WTC11 (cell line): Measurements from ENCODE around the gene SIRT2. TPM values are rescaled to one million over a fixed set of nuclear protein-coding genes. Genes with fewer than 3 reads are reported as not detected.
A peak's percentile ranks its signal among the peaks of the same experiment; 100 is the strongest.

ENCODE experiments used
- ATAC-seq: fragments of 200-7000 bp; cut with Tn5 transposase; 2 replicates; pipeline ENCODE4 v1.10.0; 2021; ENCODE audit warnings: mild to moderate bottlenecking, moderate library complexity
- CTCF ChIA-PET: fragments of 300-600 bp; sonication (Branson Sonifier 250); formaldehyde crosslinking; loops from one replicate; lab custom pipeline; 2021; ENCODE audit warnings: antibody characterized with exemption; lab: Charles Lee
- POLR2A ChIA-PET: fragments of 350-600 bp; sonication (Branson Sonifier 250); formaldehyde crosslinking; loops from one replicate; lab custom pipeline; 2021; ENCODE audit warnings: antibody characterized with exemption; lab: Charles Lee
- DNase-seq: peaks from one replicate; pipeline ENCODE4 v3.0.0; 2021; ENCODE audit warnings: low spot score
- H3K27ac Mint-ChIP-seq: 2 replicates; pipeline ENCODE4 v1.8.0; 2021; ENCODE audit warnings: mixed read lengths
- H3K27me3 Mint-ChIP-seq: 2 replicates; pipeline ENCODE4 v1.8.0; 2021; ENCODE audit warnings: low read depth, mild to moderate bottlenecking, moderate library complexity, mixed read lengths
- H3K36me3 Mint-ChIP-seq: 2 replicates; pipeline ENCODE4 v1.8.0; 2021; ENCODE audit warnings: mixed read lengths
- H3K4me1 Mint-ChIP-seq: 2 replicates; pipeline ENCODE4 v1.8.0; 2022; ENCODE audit warnings: mixed read lengths
- H3K4me3 Mint-ChIP-seq: 2 replicates; pipeline ENCODE4 v1.8.0; 2021; ENCODE audit warnings: mild to moderate bottlenecking, moderate library complexity, mixed read lengths
- H3K9me3 Mint-ChIP-seq: 2 replicates; pipeline ENCODE4 v1.8.0; 2021; ENCODE audit warnings: mixed read lengths
- CTCF ChIP-seq: fragments of 200-600 bp; IDR thresholded peaks from 2 replicates; pipeline ENCODE4 v1.8.0; 2022; ENCODE audit warnings: antibody characterized with exemption
- GABPB1 ChIP-seq: sonication (generic); formaldehyde crosslinking; IDR thresholded peaks from 2 replicates; pipeline ENCODE4 v1.8.1; 2023; ENCODE audit warnings: mild to moderate bottlenecking, missing genetic modification reagents
- NFATC4 ChIP-seq: fragments of 250-450 bp; sonication (Bioruptor Pico); IDR thresholded peaks from 2 replicates; pipeline ENCODE4 v1.9.0; 2021; ENCODE audit warnings: mild to moderate bottlenecking
- OVOL2 ChIP-seq: fragments of 250-450 bp; sonication (Bioruptor Pico); IDR thresholded peaks from 2 replicates; pipeline ENCODE4 v1.9.0; 2021; ENCODE audit warnings: mild to moderate bottlenecking, borderline replicate concordance
- RELA ChIP-seq: sonication (generic); formaldehyde crosslinking; IDR thresholded peaks from 2 replicates; pipeline ENCODE4 v1.8.1; 2022; ENCODE audit warnings: missing genetic modification reagents, mild to moderate bottlenecking, borderline replicate concordance
- RORB ChIP-seq: fragments of 250-450 bp; sonication (Bioruptor Pico); IDR thresholded peaks from 2 replicates; pipeline ENCODE4 v1.9.0; 2021; ENCODE audit warnings: mild to moderate bottlenecking
- SP1 ChIP-seq: sonication (generic); formaldehyde crosslinking; conservative IDR thresholded peaks from 2 replicates; pipeline ENCODE4 v1.8.1; 2022; ENCODE audit warnings: missing genetic modification reagents
- TEAD1 ChIP-seq: sonication (generic); formaldehyde crosslinking; IDR thresholded peaks from 2 replicates; pipeline ENCODE4 v1.8.0; 2022; ENCODE audit warnings: mild to moderate bottlenecking, missing genetic modification reagents
- ZNF138 ChIP-seq: sonication (generic); formaldehyde crosslinking; conservative IDR thresholded peaks from 2 replicates; pipeline ENCODE4 v1.8.1; 2022; ENCODE audit warnings: mild to moderate bottlenecking, moderate library complexity, missing genetic modification reagents
- ZNF232 ChIP-seq: sonication (generic); formaldehyde crosslinking; IDR thresholded peaks from 2 replicates; pipeline ENCODE4 v1.8.0; 2022; ENCODE audit warnings: mild to moderate bottlenecking, missing genetic modification reagents
- ZNF317 ChIP-seq: sonication (generic); formaldehyde crosslinking; IDR thresholded peaks from 2 replicates; pipeline ENCODE4 v1.8.1; 2023; ENCODE audit warnings: low read depth, mild to moderate bottlenecking, moderate library complexity, missing genetic modification reagents, borderline replicate concordance
- ZNF416 ChIP-seq: fragments of 250-450 bp; sonication (Bioruptor Pico); IDR thresholded peaks from 2 replicates; pipeline ENCODE4 v1.9.0; 2021; ENCODE audit warnings: mild to moderate bottlenecking, inconsistent platforms
- ZNF423 ChIP-seq: fragments of 250-450 bp; sonication (Bioruptor Pico); IDR thresholded peaks from 2 replicates; pipeline ENCODE4 v2.1.2; 2022; ENCODE audit warnings: mild to moderate bottlenecking, moderate library complexity
- ZNF512 ChIP-seq: sonication (generic); formaldehyde crosslinking; IDR thresholded peaks from 2 replicates; pipeline ENCODE4 v1.8.1; 2022; ENCODE audit warnings: missing genetic modification reagents, borderline replicate concordance
- total RNA-seq: library from RNA; stranded (reverse); gene quantifications from 3 replicates; pipeline ENCODE4 v1.2.3, GENCODE V29; 2021
- TF ChIP-seq, protein P1 (sequence below): fragments of 250-450 bp; sonication (Bioruptor Pico); IDR thresholded peaks from 2 replicates; pipeline ENCODE4 v1.9.0; 2021; ENCODE audit warnings: mild to moderate bottlenecking
- TF ChIP-seq, protein P2 (sequence below): fragments of 250-450 bp; sonication (Bioruptor Pico); IDR thresholded peaks from 2 replicates; pipeline ENCODE4 v1.9.0; 2021; ENCODE audit warnings: mild to moderate bottlenecking
- TF ChIP-seq, protein P3 (sequence below): sonication (generic); formaldehyde crosslinking; IDR thresholded peaks from 2 replicates; pipeline ENCODE4 v1.8.0; 2022; ENCODE audit warnings: missing genetic modification reagents
- TF ChIP-seq, protein P4 (sequence below): fragments of 250-450 bp; sonication (Bioruptor Pico); IDR thresholded peaks from 2 replicates; pipeline ENCODE4 v1.8.0; 2021; ENCODE audit warnings: mild to moderate bottlenecking
- TF ChIP-seq, protein P5 (sequence below): sonication (generic); formaldehyde crosslinking; IDR thresholded peaks from 2 replicates; pipeline ENCODE4 v1.8.1; 2023; ENCODE audit warnings: mild to moderate bottlenecking, missing genetic modification reagents

SIRT2 gene
- total RNA-seq, 1 experiment from 2014 or later: 9.5 TPM

- DNase-seq (peak; percentile 93), ATAC-seq (peak; percentile 3)
- POLR2A ChIA-PET: interaction anchor here (0.6 to 1.6 kb wide), 12 partner anchors 17 to 585 kb away, joined by 3 to 8 read pairs (median 4); partner anchors contain the start of genes ECH1, EIF3K, NFKBIB and SIRT2
- Mint-ChIP-seq H3K27me3 (no peaks in the 10 kb centered on the region; the same call in 1 of the 2 replicates), H3K4me1 (peaks cover 39% of the 10 kb centered on the region), H3K36me3 (peaks cover 46% of the 10 kb centered on the region), H3K4me3 (peak overlapping the region; percentile 92), H3K27ac (peak overlapping the region; percentile 99), H3K9me3 (no peaks in the 10 kb centered on the region)
- CTCF ChIA-PET: interaction anchor here (0.6 to 2.0 kb wide), 10 partner anchors 11 to 446 kb away, joined by 3 to 15 read pairs (median 4); partner anchors contain the start of genes FAM98C, MRPS12 and SARS2
- TF ChIP-seq NFATC4: no peak; the same call in 1 of the 2 replicates
- TF ChIP-seq ZNF423 (CRISPR knock-in tag): no peak
- no peak for TF ChIP-seq SP1
- TF ChIP-seq, protein P1, sequence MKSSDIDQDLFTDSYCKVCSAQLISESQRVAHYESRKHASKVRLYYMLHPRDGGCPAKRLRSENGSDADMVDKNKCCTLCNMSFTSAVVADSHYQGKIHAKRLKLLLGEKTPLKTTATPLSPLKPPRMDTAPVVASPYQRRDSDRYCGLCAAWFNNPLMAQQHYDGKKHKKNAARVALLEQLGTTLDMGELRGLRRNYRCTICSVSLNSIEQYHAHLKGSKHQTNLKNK (CRISPR knock-in tag): 0 out of 2 replicates have a peak, but pooled peaks have one; percentile 29
- 0 out of 2 replicates have a peak, but pooled peaks have one; percentile 20 for TF ChIP-seq RORB (CRISPR knock-in tag)
- TF ChIP-seq, protein P2, sequence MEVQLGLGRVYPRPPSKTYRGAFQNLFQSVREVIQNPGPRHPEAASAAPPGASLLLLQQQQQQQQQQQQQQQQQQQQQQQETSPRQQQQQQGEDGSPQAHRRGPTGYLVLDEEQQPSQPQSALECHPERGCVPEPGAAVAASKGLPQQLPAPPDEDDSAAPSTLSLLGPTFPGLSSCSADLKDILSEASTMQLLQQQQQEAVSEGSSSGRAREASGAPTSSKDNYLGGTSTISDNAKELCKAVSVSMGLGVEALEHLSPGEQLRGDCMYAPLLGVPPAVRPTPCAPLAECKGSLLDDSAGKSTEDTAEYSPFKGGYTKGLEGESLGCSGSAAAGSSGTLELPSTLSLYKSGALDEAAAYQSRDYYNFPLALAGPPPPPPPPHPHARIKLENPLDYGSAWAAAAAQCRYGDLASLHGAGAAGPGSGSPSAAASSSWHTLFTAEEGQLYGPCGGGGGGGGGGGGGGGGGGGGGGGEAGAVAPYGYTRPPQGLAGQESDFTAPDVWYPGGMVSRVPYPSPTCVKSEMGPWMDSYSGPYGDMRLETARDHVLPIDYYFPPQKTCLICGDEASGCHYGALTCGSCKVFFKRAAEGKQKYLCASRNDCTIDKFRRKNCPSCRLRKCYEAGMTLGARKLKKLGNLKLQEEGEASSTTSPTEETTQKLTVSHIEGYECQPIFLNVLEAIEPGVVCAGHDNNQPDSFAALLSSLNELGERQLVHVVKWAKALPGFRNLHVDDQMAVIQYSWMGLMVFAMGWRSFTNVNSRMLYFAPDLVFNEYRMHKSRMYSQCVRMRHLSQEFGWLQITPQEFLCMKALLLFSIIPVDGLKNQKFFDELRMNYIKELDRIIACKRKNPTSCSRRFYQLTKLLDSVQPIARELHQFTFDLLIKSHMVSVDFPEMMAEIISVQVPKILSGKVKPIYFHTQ (CRISPR knock-in tag): peak; percentile 53; the same call in 1 of the 2 replicates
- 0 out of 2 replicates have a peak, but pooled peaks have one; percentile 22 for TF ChIP-seq ZNF317 (CRISPR knock-in tag)
- 0 out of 2 replicates have a peak, but pooled peaks have one; percentile 72 for TF ChIP-seq RELA (CRISPR knock-in tag)
- TF ChIP-seq GABPB1 (CRISPR knock-in tag): 0 out of 2 replicates have a peak, but pooled peaks have one; percentile 16
- no peak for TF ChIP-seq ZNF232 (CRISPR knock-in tag)
- TF ChIP-seq, protein P3, sequence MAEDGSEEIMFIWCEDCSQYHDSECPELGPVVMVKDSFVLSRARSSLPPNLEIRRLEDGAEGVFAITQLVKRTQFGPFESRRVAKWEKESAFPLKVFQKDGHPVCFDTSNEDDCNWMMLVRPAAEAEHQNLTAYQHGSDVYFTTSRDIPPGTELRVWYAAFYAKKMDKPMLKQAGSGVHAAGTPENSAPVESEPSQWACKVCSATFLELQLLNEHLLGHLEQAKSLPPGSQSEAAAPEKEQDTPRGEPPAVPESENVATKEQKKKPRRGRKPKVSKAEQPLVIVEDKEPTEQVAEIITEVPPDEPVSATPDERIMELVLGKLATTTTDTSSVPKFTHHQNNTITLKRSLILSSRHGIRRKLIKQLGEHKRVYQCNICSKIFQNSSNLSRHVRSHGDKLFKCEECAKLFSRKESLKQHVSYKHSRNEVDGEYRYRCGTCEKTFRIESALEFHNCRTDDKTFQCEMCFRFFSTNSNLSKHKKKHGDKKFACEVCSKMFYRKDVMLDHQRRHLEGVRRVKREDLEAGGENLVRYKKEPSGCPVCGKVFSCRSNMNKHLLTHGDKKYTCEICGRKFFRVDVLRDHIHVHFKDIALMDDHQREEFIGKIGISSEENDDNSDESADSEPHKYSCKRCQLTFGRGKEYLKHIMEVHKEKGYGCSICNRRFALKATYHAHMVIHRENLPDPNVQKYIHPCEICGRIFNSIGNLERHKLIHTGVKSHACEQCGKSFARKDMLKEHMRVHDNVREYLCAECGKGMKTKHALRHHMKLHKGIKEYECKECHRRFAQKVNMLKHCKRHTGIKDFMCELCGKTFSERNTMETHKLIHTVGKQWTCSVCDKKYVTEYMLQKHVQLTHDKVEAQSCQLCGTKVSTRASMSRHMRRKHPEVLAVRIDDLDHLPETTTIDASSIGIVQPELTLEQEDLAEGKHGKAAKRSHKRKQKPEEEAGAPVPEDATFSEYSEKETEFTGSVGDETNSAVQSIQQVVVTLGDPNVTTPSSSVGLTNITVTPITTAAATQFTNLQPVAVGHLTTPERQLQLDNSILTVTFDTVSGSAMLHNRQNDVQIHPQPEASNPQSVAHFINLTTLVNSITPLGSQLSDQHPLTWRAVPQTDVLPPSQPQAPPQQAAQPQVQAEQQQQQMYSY: no peak
- TF ChIP-seq TEAD1 (CRISPR knock-in tag): no peak; the same call in 1 of the 2 replicates
- TF ChIP-seq CTCF: no peak
- peak; percentile 79; the same call in 1 of the 2 replicates for TF ChIP-seq ZNF416 (CRISPR knock-in tag)
- TF ChIP-seq OVOL2 (CRISPR knock-in tag): no peak
- TF ChIP-seq ZNF512 (CRISPR knock-in tag): no peak
- TF ChIP-seq, protein P4, sequence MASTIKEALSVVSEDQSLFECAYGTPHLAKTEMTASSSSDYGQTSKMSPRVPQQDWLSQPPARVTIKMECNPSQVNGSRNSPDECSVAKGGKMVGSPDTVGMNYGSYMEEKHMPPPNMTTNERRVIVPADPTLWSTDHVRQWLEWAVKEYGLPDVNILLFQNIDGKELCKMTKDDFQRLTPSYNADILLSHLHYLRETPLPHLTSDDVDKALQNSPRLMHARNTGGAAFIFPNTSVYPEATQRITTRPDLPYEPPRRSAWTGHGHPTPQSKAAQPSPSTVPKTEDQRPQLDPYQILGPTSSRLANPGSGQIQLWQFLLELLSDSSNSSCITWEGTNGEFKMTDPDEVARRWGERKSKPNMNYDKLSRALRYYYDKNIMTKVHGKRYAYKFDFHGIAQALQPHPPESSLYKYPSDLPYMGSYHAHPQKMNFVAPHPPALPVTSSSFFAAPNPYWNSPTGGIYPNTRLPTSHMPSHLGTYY (CRISPR knock-in tag): no peak
- TF ChIP-seq, protein P5, sequence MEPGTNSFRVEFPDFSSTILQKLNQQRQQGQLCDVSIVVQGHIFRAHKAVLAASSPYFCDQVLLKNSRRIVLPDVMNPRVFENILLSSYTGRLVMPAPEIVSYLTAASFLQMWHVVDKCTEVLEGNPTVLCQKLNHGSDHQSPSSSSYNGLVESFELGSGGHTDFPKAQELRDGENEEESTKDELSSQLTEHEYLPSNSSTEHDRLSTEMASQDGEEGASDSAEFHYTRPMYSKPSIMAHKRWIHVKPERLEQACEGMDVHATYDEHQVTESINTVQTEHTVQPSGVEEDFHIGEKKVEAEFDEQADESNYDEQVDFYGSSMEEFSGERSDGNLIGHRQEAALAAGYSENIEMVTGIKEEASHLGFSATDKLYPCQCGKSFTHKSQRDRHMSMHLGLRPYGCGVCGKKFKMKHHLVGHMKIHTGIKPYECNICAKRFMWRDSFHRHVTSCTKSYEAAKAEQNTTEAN (CRISPR knock-in tag): no peak
- TF ChIP-seq ZNF138: no peak
Observed at GRCh38 chr19:38849147-38849859, 50.1 kb downstream of the SIRT2 start.
